Measurements from ENCODE around the gene UAP1.
"Not testable (repeated sequence)": the region's sequence is repeated elsewhere in the genome, so short reads cannot be mapped to it uniquely, and the experiment has no call there.

The UAP1 gene

DNA sequence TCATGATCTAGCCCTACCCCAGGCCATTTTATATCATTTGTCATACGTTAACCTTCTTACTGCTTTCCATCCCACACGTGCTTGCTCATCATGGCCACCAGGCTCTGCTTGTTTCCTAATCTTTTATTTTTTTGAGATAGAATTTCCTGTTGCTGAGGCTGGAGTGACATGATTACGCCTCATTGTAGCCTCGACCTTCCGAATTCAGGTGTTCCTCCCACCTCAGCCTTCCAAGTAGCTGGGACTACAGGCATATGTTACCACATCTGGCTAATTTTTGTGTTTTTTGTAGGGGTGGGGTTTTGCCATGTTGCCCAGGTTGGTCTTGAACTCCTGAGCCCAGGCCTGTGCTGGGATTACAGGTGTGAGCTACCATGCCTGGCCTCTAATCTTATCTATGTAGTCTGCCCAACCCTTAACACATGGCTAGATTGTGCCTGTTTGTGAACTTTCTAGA is 3.3 kb downstream of the UAP1 start:
- no peak for DNase-seq (ENCODE audit: low read depth in 2 of 3, low spot score in 2 of 3)

DNA sequence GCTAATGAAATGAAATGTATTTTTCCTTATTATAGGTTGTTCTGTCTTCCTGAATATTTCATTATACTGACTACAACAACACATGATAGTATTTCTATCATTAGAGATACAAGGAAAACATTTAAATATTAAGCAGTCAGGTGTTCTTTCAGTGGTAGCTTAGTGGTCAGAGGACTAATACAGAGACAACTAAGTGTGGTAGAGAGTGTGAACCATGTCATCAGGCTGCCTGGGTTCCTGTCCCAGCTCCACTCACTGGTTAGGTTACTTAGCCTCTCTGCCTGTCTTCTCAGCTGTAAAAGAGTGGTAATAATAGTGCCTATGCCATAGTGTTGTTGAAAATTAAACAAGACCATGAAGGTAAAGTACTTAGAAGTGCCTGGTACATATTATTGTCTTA is 3.9 kb downstream of the UAP1 start:
- DNase-seq (ENCODE audit: low read depth in 2 of 3, low spot score in 2 of 3): no peak

DNA sequence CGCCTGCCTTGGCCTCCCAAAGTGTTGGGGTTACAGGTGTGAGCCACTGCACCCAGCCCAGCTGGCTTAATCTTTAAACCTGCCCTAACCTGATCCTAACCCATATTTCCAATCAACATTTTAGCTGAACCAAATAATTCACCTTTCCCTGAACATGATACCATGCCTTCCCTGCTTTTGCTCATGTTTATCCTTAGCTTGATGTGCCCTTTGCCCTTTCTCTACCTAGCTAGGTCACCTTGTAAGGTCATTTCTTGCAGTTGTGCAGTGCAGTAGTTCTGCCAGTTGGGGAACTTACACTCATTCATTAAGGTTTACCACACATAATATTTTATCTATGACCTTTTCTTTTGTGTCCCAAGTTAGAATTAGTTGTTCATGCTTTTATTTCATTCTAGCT is 5.3 kb downstream of the UAP1 start:
- no peak for DNase-seq (ENCODE audit: low read depth in 2 of 3, low spot score in 2 of 3)

DNA sequence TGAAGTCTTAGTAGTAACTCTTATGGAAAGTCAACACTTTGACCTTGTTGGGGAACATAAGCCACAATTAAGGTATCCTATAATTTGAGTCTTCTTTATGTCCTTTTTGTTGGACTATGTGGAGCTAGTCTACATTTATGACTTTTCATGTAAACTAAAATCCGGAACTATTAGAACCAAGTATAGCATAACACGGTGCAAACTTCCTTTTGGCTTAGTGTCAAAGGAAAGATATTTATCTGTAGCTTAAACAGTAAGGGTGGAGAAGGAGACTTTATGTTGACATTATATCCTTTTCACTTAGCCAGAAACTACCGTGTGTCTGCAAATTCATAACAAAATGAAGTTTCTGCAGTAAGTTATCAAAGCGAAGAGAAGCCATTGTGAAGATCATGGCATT is 7.3 kb downstream of the UAP1 start:
- DNase-seq (ENCODE audit: low read depth in 2 of 3, low spot score in 2 of 3): no peak

DNA sequence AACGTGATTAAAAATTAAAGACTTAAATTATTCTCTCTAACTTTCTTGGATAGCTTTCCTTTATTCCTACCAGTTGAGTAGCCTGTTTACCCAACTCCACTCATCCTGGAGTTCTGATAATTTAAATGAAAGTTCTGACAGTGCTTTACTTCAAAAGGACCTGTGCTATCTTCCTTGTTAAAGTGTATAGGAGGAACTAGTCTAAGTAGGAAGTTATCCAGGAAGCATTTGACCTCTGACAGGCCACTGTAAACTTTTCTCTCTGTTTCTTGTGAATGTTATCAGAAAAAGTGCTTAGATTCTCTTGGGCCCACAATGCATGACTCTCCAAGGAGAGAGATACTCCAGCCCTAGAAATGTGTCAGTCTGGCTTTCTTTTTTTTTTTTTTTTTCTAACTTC is 9.2 kb downstream of the UAP1 start:
- DNase-seq (ENCODE audit: low read depth in 2 of 3, low spot score in 2 of 3): no peak

DNA sequence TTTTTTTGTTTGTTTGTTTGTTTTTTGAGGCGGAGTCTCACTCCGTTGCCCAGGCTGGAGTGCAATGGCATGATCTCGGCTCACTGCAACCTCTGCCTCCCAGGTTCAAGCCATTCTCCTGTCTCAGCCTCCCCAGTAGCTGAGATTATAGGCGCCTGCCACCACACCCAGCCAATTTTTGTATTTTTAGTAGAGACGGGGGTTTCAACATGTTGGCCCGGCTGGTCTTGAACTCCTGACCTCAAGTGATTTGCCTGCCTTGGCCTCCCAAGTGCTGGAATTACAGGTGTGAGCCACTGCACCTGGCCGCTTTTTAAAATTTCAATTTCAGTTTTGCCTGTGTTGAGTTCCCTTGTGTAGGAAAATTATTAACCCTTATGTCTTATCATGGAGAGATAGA is 9.6 kb downstream of the UAP1 start:
- DNase-seq (ENCODE audit: low read depth in 2 of 3, low spot score in 2 of 3): not testable (repeated sequence)

DNA sequence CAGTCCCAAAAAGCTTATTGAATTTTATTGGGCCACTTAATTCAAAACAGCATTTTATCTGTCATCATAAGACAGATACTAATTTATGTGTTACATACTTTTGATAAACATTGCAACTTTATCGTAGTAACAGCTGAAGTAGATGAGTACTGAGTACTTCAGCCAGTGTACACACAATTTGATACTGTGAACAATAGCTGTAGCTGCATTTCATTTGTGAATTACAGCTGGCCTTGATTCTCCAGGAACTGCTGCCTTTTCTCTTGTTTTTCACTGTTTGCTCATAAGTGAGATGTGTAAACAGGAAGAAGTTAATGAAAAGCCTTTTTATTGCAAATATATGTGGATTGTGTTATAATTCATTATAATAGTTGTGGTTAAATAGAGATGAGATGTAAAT is 10.2 kb downstream of the UAP1 start:
- no peak for DNase-seq (ENCODE audit: low read depth in 2 of 3, low spot score in 2 of 3)

DNA sequence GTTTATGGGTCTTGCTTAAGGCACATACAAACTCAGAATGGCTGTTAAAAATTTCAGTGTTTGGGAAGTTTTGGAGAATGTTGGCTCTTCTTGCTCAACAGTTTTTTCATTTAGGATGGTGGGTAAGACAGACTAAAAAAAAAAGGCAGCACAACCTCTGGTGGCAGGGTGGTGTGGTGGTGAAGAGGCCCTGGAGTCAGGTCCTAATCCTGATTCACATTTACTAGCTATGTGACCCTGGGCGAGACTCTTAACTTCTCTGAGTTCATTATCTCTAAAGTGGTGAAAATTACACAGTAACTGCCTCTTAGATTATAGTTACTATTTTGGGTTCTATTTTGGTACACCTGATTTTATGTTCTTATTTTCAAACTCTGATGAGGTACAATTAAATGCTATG is 11.6 kb downstream of the UAP1 start:
- no peak for DNase-seq (ENCODE audit: low read depth in 2 of 3, low spot score in 2 of 3)

DNA sequence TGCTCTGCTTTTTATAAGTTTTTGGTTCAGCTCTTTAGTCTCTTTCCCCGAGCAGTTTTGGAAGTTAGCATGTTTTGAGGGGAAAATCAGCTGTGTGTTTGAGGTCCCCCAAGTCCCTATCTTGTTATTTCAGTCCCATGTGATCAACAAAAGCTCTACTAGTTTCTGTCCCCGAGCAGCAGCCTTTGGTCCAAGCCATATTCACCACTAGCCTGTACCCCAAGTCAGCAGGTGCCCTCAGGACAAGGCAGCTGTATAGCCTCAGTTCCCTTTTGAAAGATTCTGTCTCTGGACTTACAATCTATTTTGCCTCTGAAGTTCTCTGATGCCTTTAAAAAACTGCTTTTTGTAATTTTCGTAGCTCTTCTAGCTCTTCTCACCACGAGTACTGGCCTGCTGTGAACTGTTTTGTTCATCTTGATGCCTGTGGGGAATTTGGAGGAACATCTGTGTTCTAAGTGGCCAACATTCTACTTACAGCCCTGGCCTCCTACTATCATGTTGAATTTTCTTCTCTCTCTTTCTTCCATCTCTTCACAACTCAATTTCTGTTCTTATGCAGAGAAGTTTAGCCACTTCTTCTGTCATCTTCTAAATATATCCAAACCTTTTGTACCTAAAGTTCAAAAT is 16.7 kb downstream of the UAP1 start:
- DNase-seq (ENCODE audit: low read depth in 2 of 3, low spot score in 2 of 3): no peak

DNA sequence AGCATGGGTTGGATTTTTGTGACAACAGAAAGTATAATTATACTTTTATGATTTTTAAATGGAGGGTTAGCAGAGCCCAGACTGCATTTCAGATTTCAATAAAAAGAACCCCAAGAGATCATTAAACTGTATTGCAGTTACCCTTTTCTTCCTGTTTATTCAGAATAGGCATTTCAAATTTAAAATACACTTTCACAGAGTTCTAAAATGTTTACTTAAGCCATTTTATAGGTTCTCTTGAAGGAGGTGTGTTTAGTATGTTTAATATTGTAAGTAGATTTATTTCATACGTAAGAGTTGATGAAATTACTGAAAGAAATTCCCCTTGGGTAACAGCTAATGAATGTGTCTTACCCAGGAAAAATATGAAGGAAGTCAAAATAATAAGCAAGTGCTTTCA is 17.4 kb downstream of the UAP1 start:
- no peak for DNase-seq (ENCODE audit: low read depth in 2 of 3, low spot score in 2 of 3)

DNA sequence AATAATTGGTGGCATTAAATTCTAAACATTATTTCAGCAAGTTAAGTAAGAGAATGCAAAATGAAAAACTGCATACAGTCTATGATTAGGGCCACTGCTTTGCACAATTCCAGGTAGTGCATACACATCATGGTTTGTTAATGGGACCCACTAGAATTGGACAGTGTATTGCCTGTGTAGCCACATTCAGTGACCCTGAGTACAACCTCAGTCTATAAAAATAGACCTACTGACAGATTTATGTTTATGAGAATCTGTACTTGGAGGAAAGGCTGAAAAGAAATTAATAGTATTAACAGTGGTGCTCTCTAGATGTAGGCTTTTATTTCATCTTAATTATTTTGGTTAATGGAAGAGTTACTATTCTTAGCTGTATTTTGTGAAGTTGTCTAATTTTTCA is 18.8 kb downstream of the UAP1 start:
- DNase-seq (ENCODE audit: low read depth in 2 of 3, low spot score in 2 of 3): no peak

DNA sequence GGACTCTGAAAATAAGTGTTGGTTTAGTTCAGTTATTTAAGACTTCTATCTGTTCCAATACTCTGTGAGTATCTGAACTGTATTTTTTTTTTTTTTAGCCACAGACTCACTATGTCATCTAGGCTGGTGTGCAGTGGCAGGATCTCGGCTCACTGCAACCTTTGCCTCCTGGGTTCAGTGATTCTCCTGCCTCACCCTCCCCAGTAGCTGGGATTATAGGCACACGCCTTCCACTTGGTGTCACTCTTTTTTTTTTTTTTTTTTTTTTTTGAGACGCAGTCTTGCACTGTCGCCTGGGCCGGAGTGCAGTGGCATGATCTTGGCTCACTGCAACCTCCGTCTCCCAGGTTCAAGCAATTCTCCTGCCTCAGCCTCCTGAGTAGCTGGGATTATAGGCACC is 21.4 kb downstream of the UAP1 start:
- DNase-seq (ENCODE audit: low read depth in 2 of 3, low spot score in 2 of 3): not testable (repeated sequence)

DNA sequence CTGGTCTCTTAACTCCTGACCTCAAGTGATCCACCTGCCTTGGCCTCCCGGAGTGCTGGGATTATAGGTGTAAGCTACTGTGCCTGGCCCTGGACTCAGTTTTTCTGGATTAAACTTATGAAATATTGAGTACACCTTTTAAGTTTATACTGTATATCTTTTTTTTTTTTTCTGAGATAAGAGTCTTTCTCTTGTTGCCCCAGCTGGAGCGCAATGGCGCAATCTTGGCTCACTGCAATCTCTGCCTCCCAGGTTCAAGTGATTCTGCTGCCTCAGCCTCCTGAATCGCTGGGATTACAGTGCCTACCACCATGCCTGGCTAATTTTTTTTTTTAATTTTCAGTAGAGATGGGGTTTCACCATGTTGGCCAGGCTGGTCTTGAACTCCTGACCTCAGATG is 23.6 kb downstream of the UAP1 start:
- not testable (repeated sequence) for DNase-seq (ENCODE audit: low read depth in 2 of 3, low spot score in 2 of 3)

DNA sequence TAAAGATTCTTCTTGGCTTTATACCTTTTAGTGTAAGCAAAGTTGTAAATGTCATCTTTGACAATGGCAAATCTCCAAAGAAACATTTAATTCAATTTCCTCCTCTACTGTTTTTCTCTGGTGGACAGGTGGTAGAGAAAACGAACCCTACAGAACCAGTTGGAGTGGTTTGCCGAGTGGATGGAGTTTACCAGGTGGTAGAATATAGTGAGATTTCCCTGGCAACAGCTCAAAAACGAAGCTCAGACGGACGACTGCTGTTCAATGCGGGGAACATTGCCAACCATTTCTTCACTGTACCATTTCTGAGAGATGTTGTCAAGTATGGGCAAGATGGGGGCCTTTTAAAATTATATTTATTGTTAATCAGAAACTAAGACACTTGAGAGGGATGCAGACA is 25.8 kb downstream of the UAP1 start:
- DNase-seq (ENCODE audit: low read depth in 2 of 3, low spot score in 2 of 3): no peak

DNA sequence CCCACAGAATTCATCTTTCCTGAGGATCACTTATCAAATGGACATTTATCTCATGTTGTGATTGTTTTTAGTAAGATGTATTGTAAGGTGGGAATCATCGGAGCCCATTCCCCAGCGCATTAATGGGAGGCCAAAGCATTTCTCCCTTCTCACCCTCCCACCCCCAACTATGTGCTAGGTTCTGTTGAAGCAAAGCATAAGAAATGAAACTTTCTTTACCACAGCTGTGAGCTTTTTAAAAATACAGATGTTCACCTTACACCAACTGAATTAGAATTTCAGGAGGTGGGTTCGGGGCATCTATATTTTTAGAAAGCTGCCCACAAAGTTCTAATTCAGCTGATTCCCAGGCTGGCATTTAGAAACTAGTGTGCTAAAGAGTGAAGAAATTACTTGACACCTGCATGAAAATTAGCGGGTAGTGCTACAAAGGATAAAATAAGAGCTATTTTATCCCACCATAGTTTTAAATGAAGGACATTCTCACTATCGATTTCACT is 26.3 kb downstream of the UAP1 start:
- no peak for DNase-seq (ENCODE audit: low read depth in 2 of 3, low spot score in 2 of 3)

DNA sequence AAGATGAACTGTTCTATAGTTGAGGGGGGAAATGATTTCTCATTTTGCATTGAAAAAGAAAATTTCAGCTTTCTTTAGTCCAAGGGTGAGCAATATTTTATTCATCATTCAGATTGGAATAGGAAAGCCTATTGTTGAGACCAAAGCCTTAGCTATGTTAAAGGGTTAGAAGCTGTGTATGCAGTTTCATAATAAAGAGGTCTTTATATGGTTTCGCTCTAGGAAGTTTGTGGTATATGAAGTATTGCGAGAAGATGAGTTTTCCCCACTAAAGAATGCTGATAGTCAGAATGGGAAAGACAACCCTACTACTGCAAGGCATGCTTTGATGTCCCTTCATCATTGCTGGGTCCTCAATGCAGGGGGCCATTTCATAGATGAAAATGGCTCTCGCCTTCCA is 28.6 kb downstream of the UAP1 start:
- no peak for DNase-seq (ENCODE audit: low read depth in 2 of 3, low spot score in 2 of 3)

DNA sequence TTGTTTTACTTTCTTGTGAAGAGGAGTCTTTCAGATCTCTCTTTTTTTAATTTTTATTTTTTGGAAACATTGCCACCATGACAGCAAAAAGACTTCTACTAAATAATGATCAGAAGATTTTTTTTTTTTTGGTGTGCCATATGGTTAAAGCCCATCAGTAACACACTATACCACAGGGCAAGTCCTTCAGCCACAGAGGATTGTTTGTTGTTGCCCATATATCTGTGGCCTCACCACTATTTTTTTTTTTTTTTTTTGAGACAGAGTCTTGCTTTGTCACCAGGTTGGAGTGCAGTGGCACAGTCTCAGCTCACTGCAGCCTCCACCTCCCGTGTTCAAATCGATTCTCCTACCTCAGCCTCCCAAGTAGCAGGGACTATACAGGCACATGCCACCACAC is 29.2 kb downstream of the UAP1 start:
- no peak for DNase-seq (ENCODE audit: low read depth in 2 of 3, low spot score in 2 of 3)

DNA sequence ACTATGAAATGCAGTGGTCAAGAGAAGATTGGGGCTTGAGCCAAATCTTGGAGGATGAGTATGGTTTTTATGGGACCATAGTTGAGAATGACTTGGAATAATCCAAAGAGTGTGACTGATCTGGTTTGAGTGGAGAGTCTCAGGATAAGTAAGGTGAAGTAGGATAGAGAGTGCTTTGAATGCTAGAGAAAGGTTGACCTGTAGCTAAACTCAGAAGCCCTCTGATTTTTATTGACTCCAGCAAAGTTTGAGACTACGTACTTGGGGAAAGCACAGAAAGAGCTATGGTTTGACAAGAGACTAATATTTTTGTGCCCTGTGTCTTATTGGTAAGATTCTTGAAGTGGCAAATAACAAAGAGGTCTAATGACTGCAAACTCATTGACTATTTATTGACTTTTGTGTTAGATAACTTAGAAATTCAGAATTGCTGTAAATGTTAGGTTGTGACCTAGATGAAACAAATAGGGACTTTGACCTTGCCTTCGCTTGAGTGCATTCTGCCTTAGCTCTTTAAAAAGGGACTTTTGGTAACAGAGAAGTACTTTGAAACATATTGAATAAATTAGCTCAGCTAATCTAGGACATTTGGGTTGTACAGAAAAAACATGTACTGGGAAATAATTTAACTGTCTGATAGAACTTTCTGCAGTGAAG is 35.1 kb downstream of the UAP1 start:
- no peak for DNase-seq (ENCODE audit: low read depth in 2 of 3, low spot score in 2 of 3)

DNA sequence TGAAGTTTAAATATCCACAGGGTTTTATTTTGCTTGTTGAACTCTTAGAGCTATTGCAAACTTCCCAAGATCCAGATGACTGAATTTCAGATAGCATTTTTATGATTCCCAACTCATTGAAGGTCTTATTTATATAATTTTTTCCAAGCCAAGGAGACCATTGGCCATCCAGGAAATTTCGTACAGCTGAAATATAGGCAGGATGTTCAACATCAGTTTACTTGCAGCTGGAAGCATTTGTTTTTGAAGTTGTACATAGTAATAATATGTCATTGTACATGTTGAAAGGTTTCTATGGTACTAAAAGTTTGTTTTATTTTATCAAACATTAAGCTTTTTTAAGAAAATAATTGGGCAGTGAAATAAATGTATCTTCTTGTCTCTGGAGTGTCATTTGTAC is 37.9 kb downstream of the UAP1 start:
- no peak for DNase-seq (ENCODE audit: low read depth in 2 of 3, low spot score in 2 of 3)

DNA sequence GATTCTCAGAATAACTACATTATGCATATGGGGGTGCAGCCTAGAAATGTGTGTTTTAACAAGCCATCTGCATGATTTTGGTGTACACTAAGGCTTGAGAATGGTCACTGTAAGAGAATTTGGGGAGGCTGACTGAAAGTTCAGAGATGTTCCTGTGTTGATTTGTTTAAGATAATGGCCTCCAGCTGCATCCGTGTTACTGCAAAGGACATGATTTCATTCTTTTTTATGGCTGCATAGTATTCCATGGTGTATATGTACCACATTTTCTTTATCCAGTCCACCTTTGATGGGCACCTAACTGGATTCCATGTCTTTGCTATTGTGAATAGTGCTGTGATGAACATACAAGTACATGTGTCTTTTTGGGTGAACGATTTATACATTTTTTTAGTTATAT is 41.6 kb downstream of the UAP1 start:
- DNase-seq (ENCODE audit: low read depth in 2 of 3, low spot score in 2 of 3): not testable (repeated sequence)

DNA sequence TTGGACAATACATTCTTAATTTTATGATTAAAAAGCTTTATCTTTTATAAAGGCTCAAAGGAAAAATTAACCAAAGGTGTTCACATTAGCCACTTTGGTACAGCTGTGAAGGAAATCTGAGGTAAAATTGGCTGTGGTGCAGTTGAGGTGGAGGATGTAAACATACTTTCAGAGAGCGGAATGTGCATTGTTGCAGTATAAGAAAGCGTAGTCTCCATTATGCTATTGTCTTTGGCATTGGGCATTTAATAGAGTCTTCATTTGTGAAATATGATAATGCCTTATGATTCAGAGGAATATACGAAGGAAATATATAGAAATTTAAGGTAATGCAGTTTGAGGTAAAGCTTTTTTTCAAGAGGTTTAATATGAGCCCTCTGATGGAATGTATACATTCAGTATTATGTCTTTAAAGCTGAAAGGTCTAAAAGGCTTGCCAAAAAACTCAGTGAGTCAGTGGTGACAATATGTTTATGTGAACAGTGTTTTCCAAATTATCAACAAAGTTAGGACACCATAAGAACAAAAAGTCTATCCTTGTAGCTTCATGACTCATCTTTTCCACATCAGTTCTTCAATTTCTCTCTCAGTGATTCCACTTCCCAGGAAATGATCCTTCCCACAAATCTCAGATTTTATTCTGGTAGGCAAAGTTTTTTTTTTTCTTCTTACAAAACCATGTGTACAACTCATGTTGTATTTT is 43.9 kb downstream of the UAP1 start:
- no peak for DNase-seq (ENCODE audit: low read depth in 2 of 3, low spot score in 2 of 3)

DNA sequence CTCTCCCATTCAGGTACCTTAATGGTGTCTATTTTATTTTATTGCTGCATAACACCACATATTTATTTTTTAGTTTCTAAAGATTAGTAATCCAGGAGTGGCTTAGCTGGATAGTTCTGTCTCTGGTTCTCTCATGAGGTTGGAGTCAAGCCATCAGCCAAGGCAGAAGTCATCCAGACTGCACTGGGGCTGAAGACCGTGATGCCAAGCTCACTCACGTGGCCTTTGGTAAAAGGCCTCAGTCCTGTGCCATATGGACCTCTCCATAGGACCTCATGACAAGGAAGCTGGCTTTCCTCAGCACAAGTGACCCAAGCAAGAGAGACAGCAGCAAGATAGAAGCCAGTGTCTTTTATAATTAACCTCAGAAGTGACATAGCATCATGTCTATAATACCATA is 47.8 kb downstream of the UAP1 start:
- no peak for DNase-seq (ENCODE audit: low read depth in 2 of 3, low spot score in 2 of 3)
